Activated CD4-positive, alpha-beta T cell treated with anti-CD3 and anti-CD28 coated beads, Interleukin-2, amount 10 ng/mL, durations not matched to agents 7 days and 5 days (primary cell): ENCODE results near the gene SOX9. TPM values are rescaled to one million over a fixed set of nuclear protein-coding genes. Genes with fewer than 3 reads are reported as not detected.

Experiments
- CTCF ChIA-PET: fragments of 350-600 bp; sonication (Branson Sonifier 250); formaldehyde crosslinking; loops from one replicate; lab custom pipeline; 2021; ENCODE audit warnings: antibody characterized with exemption; lab: Charles Lee
- POLR2A ChIA-PET: fragments of 350-600 bp; sonication (Branson Sonifier 250); formaldehyde crosslinking; loops from one replicate; lab custom pipeline; 2021; ENCODE audit warnings: antibody characterized with exemption; lab: Charles Lee
- DNase-seq: peaks from one replicate; pipeline ENCODE4 v3.0.0-alpha.2; 2020
- H3K27ac Mint-ChIP-seq: one replicate; pipeline ENCODE4 v1.8.0; 2021; ENCODE audit warnings: mild to moderate bottlenecking, moderate library complexity, mixed read lengths
- H3K27me3 Mint-ChIP-seq: one replicate; pipeline ENCODE4 v1.8.0; 2021; ENCODE audit warnings: mixed read lengths
- H3K36me3 Mint-ChIP-seq: one replicate; pipeline ENCODE4 v1.8.0; 2021; ENCODE audit warnings: low read depth, mixed read lengths
- H3K4me1 Mint-ChIP-seq: one replicate; pipeline ENCODE4 v1.8.0; 2021; ENCODE audit warnings: mixed read lengths
- H3K4me3 Mint-ChIP-seq: one replicate; pipeline ENCODE4 v1.8.0; 2021; ENCODE audit warnings: mild to moderate bottlenecking, moderate library complexity, mixed read lengths
- H3K9me3 Mint-ChIP-seq: one replicate; pipeline ENCODE4 v1.8.0; 2021; ENCODE audit warnings: mixed read lengths
- total RNA-seq, 2 experiments: library from RNA; stranded (reverse); gene quantifications; one replicate each; pipeline ENCODE4 v1.2.3, GENCODE V29; 2021

Gene SOX9
- total RNA-seq, 2 experiments from 2014 or later = not detected

- DNase-seq = no peak
These were observed 22.4 kb downstream of the SOX9 start for GRCh38 chr17:72143245-72143644.

GRCh38 chr17:72144101-72144500, 23.3 kb downstream of the SOX9 start:
- H3K4me3 Mint-ChIP-seq = no peak overlapping the region
- no peaks in the 10 kb centered on the region for H3K27me3 Mint-ChIP-seq
- ChIA-PET POLR2A (no interaction called here), CTCF (no interaction called here)
- no peak overlapping the region for H3K27ac Mint-ChIP-seq
- DNase-seq = no peak
- no peaks in the 10 kb centered on the region for H3K4me1 Mint-ChIP-seq
- H3K9me3 Mint-ChIP-seq = no peaks in the 10 kb centered on the region
- H3K36me3 Mint-ChIP-seq = no peaks in the 10 kb centered on the region

More at GRCh38 chr17:72143245-72143644, 22.4 kb downstream of the SOX9 start:
- Mint-ChIP-seq H3K36me3 (no peaks in the 10 kb centered on the region), H3K9me3 (no peaks in the 10 kb centered on the region), H3K4me1 (no peaks in the 10 kb centered on the region), H3K27me3 (no peaks in the 10 kb centered on the region), H3K4me3 (no peak overlapping the region), H3K27ac (no peak overlapping the region)
- POLR2A ChIA-PET = no interaction called here
- CTCF ChIA-PET = no interaction called here

- no peak overlapping the region for H3K27ac Mint-ChIP-seq
- POLR2A ChIA-PET = no interaction called here
- DNase-seq = no peak
These were observed 24.7 kb downstream of the SOX9 start for GRCh38 chr17:72145562-72145961.

GRCh38 chr17:72145962-72146361, 25.1 kb downstream of the SOX9 start:
- no peak for DNase-seq
- Mint-ChIP-seq H3K27ac (no peak overlapping the region), H3K27me3 (no peaks in the 10 kb centered on the region), H3K36me3 (no peaks in the 10 kb centered on the region), H3K9me3 (no peaks in the 10 kb centered on the region), H3K4me3 (no peak overlapping the region), H3K4me1 (no peaks in the 10 kb centered on the region)
- CTCF ChIA-PET = no interaction called here
- POLR2A ChIA-PET = no interaction called here

More at GRCh38 chr17:72145562-72145961, 24.7 kb downstream of the SOX9 start:
- H3K4me3 Mint-ChIP-seq = no peak overlapping the region
- no peaks in the 10 kb centered on the region for H3K36me3 Mint-ChIP-seq
- CTCF ChIA-PET = no interaction called here
- H3K27me3 Mint-ChIP-seq = no peaks in the 10 kb centered on the region
- H3K9me3 Mint-ChIP-seq = no peaks in the 10 kb centered on the region
- H3K4me1 Mint-ChIP-seq = no peaks in the 10 kb centered on the region

GRCh38 chr17:72146371-72146770, 25.6 kb downstream of the SOX9 start:
- no peaks in the 10 kb centered on the region for H3K9me3 Mint-ChIP-seq
- H3K4me1 Mint-ChIP-seq = no peaks in the 10 kb centered on the region
- no peaks in the 10 kb centered on the region for H3K36me3 Mint-ChIP-seq
- CTCF ChIA-PET = no interaction called here
- no peak for DNase-seq
- POLR2A ChIA-PET = no interaction called here
- H3K27ac Mint-ChIP-seq = no peak overlapping the region
- H3K4me3 Mint-ChIP-seq = no peak overlapping the region
- H3K27me3 Mint-ChIP-seq = no peaks in the 10 kb centered on the region

GRCh38 chr17:72150632-72151460, 30.0 kb downstream of the SOX9 start:
- ChIA-PET CTCF (interaction anchor here (1.0 kb wide), 1 partner anchor 22 kb away, joined by 4 read pairs; no protein-coding TSS in a partner anchor), POLR2A (no interaction called here)
- Mint-ChIP-seq H3K9me3 (no peaks in the 10 kb centered on the region), H3K4me1 (no peaks in the 10 kb centered on the region), H3K27ac (no peak overlapping the region), H3K27me3 (no peaks in the 10 kb centered on the region), H3K4me3 (no peak overlapping the region), H3K36me3 (no peaks in the 10 kb centered on the region)
- DNase-seq = no peak

GRCh38 chr17:72151565-72152386, 31.0 kb downstream of the SOX9 start:
- Mint-ChIP-seq H3K9me3 (no peaks in the 10 kb centered on the region), H3K4me3 (no peak overlapping the region), H3K4me1 (no peaks in the 10 kb centered on the region), H3K27ac (no peak overlapping the region), H3K27me3 (no peaks in the 10 kb centered on the region), H3K36me3 (no peaks in the 10 kb centered on the region)
- DNase-seq = no peak
- ChIA-PET POLR2A (no interaction called here), CTCF (no interaction called here)

GRCh38 chr17:72152387-72152929, 31.6 kb downstream of the SOX9 start:
- CTCF ChIA-PET = no interaction called here
- H3K36me3 Mint-ChIP-seq = no peaks in the 10 kb centered on the region
- POLR2A ChIA-PET = no interaction called here

GRCh38 chr17:72158895-72159885, 38.4 kb downstream of the SOX9 start:
- ChIA-PET POLR2A (no interaction called here), CTCF (no interaction called here)
- no peak overlapping the region for H3K4me3 Mint-ChIP-seq
- no peaks in the 10 kb centered on the region for H3K36me3 Mint-ChIP-seq
- DNase-seq = no peak
- H3K27ac Mint-ChIP-seq = no peak overlapping the region
- no peaks in the 10 kb centered on the region for H3K27me3 Mint-ChIP-seq
- H3K9me3 Mint-ChIP-seq = peaks cover 2% of the 10 kb centered on the region
- H3K4me1 Mint-ChIP-seq = no peaks in the 10 kb centered on the region

More at GRCh38 chr17:72152387-72152929, 31.6 kb downstream of the SOX9 start:
- H3K4me3 Mint-ChIP-seq = no peak overlapping the region
- no peak overlapping the region for H3K27ac Mint-ChIP-seq
- H3K4me1 Mint-ChIP-seq = no peaks in the 10 kb centered on the region
- H3K27me3 Mint-ChIP-seq = no peaks in the 10 kb centered on the region
- H3K9me3 Mint-ChIP-seq = no peaks in the 10 kb centered on the region
- DNase-seq = no peak

- ChIA-PET POLR2A (no interaction called here), CTCF (no interaction called here)
- H3K4me3 Mint-ChIP-seq = no peak overlapping the region
- H3K4me1 Mint-ChIP-seq = no peaks in the 10 kb centered on the region
- no peak for DNase-seq
- H3K27ac Mint-ChIP-seq = no peak overlapping the region
- no peaks in the 10 kb centered on the region for H3K27me3 Mint-ChIP-seq
- peaks cover 2% of the 10 kb centered on the region for H3K9me3 Mint-ChIP-seq
- H3K36me3 Mint-ChIP-seq = no peaks in the 10 kb centered on the region
These were observed 41.7 kb downstream of the SOX9 start for GRCh38 chr17:72162569-72162968.

- CTCF ChIA-PET = no interaction called here
- no peaks in the 10 kb centered on the region for H3K4me1 Mint-ChIP-seq
- no peak for DNase-seq
- POLR2A ChIA-PET = no interaction called here
- no peak overlapping the region for H3K27ac Mint-ChIP-seq
- no peak overlapping the region for H3K4me3 Mint-ChIP-seq
- H3K9me3 Mint-ChIP-seq = peaks cover 2% of the 10 kb centered on the region
- H3K27me3 Mint-ChIP-seq = no peaks in the 10 kb centered on the region
- H3K36me3 Mint-ChIP-seq = no peaks in the 10 kb centered on the region
These were observed 42.7 kb downstream of the SOX9 start for GRCh38 chr17:72163474-72163873.

- POLR2A ChIA-PET = no interaction called here
- no peak overlapping the region for H3K27ac Mint-ChIP-seq
- H3K4me3 Mint-ChIP-seq = no peak overlapping the region
- DNase-seq = no peak
- peaks cover 2% of the 10 kb centered on the region for H3K9me3 Mint-ChIP-seq
- H3K36me3 Mint-ChIP-seq = no peaks in the 10 kb centered on the region
- no peaks in the 10 kb centered on the region for H3K27me3 Mint-ChIP-seq
- CTCF ChIA-PET = no interaction called here
- no peaks in the 10 kb centered on the region for H3K4me1 Mint-ChIP-seq
These were observed 43.4 kb downstream of the SOX9 start for GRCh38 chr17:72164158-72164739.
